Bronchial epithelial cell (primary cell): ENCODE measurements around the gene SLC23A3. TPM values are rescaled to one million over a fixed set of nuclear protein-coding genes. Genes with fewer than 3 reads are reported as not detected.
A peak's percentile ranks its signal among the peaks of the same experiment; 100 is the strongest.
"Not testable (repeated sequence)": the region's sequence is repeated elsewhere in the genome, so short reads cannot be mapped to it uniquely, and the experiment has no call there.

ENCODE experiments used
- DNase-seq: peaks from one replicate; pipeline ENCODE4 v3.0.0-alpha.2; 2010; ENCODE audit warnings: low read depth
- FAIRE-seq: peaks from 2 replicates; lab custom pipeline; 2011; peaks lifted over from hg19 to GRCh38; lab: Jason Lieb, UNC
- H3K27me3 ChIP-seq: 2 replicates; pipeline ENCODE4 v1.5.1; 2011; ENCODE audit warnings: low read length; ENCODE audit not compliant: control insufficient read depth, insufficient read depth
- H3K36me3 ChIP-seq: 2 replicates; pipeline ENCODE4 v1.5.1; 2011; ENCODE audit warnings: low read length; ENCODE audit not compliant: control insufficient read depth, insufficient read depth
- H3K4me3 ChIP-seq: 2 replicates; pipeline ENCODE4 v1.5.1; 2011; ENCODE audit warnings: mild to moderate bottlenecking, low read depth, low read length, control low read depth
- total RNA-seq: library from RNA; depleted of rRNA; stranded (reverse); fragments of >200 nt; gene quantifications from 2 replicates; pipeline ENCODE4 v1.2.1, GENCODE V29; 2014
- TF ChIP-seq, protein P1 (sequence below): IDR thresholded peaks from 2 replicates; pipeline ENCODE4 v1.5.1; 2011; ENCODE audit warnings: mild to moderate bottlenecking, moderate library complexity, low read length, control low read depth, inconsistent platforms; ENCODE audit not compliant: insufficient read depth, severe bottlenecking

Gene SLC23A3
- total RNA-seq, 1 donor from 2014 or later, result 1.3 TPM

DNA sequence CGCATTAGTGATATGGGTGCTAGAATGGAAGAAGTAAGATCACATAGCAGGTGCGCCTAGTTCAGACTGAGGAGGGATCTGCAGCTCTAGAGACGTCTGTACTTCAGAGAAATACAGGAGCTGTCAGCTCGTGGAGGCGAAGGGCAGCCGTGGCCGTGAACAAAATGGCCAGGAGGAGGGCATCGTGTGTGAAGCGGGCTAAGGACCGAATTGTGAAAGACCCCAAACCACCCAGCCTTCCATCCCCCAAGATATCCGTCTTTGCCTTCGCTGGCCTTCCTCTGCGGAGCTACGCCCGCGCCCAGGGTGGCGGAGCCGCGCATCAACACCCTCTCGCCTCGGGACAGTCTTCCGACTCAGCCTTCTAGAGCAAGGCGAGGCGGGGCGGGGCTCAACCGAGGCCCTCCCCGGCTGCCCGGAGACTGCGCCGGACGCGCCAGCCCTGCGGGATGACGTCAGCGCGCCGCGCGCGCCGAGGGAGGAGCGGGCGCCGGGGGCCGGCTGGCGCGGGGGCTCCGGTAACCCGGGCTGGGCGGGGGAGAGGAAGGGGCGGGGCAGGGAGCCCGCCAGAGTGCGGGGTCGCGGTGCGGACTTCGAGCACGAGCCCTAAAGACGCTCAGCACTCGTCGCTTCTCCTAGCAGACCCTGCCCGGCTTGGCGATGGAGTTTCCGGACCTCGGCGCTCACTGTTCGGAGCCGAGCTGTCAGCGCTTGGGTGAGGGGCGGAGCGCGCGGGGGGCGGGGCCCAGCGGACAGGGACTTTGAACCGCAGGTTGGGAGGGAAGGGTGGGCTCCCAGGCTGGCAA is 36.7 kb upstream of the SLC23A3 start, which contains the start of gene ZFAND2B:
TSS of gene ZFAND2B (plus strand) at position 455 of the 806 bp plus-strand sequence. CDS start at position 661, 206 bp downstream.
- peaks cover 16% of the 10 kb centered on the region for H3K36me3 ChIP-seq
- peak within 1 kb of the TSS; percentile 80 for H3K4me3 ChIP-seq
- TF ChIP-seq, protein P1, sequence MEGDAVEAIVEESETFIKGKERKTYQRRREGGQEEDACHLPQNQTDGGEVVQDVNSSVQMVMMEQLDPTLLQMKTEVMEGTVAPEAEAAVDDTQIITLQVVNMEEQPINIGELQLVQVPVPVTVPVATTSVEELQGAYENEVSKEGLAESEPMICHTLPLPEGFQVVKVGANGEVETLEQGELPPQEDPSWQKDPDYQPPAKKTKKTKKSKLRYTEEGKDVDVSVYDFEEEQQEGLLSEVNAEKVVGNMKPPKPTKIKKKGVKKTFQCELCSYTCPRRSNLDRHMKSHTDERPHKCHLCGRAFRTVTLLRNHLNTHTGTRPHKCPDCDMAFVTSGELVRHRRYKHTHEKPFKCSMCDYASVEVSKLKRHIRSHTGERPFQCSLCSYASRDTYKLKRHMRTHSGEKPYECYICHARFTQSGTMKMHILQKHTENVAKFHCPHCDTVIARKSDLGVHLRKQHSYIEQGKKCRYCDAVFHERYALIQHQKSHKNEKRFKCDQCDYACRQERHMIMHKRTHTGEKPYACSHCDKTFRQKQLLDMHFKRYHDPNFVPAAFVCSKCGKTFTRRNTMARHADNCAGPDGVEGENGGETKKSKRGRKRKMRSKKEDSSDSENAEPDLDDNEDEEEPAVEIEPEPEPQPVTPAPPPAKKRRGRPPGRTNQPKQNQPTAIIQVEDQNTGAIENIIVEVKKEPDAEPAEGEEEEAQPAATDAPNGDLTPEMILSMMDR, result peak; percentile 2
- peak; percentile 81 for DNase-seq
- no peaks in the 10 kb centered on the region for H3K27me3 ChIP-seq
- FAIRE-seq, result no peak

DNA sequence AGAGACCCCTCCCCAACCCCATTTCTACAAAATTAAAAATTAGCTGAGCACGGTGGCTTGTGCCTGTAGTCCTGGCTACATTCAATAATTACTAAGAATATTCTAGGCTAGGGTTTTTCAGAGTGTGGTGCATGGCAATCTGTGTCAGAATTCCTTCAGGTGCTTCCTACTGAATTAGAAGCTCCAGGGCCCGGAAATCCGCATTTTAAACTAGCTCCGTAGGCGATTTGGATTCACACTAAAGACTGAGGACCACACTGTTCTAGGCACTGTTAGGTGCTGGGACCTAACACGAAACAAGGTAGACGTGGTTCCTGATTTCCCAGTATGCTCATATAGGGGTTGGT is 36.1 kb upstream of the SLC23A3 start:
- Histone ChIP-seq H3K4me3 (peak overlapping the region; percentile 80), H3K27me3 (no peaks in the 10 kb centered on the region), H3K36me3 (peaks cover 13% of the 10 kb centered on the region)
- TF ChIP-seq, protein P1, result no peak
- DNase-seq (no peak), FAIRE-seq (no peak)

DNA sequence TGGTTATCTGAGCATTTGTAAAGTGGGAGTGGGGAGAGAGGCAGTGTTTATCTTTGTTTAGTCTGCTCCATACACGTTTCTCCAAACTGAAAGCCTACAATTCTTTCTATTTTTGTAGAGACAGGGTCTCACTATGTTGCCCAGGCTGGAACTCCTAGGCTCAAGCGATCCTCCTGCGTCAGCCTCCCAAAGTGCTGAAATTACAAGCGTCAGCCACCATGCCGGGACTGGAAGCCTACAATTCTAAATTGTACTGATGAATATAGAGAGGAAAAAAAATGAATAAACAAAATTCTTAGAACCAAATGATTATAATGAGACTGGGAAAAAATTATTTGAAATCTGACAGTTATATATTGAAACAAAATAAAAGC is 35.3 kb upstream of the SLC23A3 start:
- Histone ChIP-seq H3K36me3 (peaks cover 9% of the 10 kb centered on the region), H3K27me3 (no peaks in the 10 kb centered on the region), H3K4me3 (no peak overlapping the region)
- DNase-seq (no peak), FAIRE-seq (no peak)
- TF ChIP-seq, protein P1, result no peak

DNA sequence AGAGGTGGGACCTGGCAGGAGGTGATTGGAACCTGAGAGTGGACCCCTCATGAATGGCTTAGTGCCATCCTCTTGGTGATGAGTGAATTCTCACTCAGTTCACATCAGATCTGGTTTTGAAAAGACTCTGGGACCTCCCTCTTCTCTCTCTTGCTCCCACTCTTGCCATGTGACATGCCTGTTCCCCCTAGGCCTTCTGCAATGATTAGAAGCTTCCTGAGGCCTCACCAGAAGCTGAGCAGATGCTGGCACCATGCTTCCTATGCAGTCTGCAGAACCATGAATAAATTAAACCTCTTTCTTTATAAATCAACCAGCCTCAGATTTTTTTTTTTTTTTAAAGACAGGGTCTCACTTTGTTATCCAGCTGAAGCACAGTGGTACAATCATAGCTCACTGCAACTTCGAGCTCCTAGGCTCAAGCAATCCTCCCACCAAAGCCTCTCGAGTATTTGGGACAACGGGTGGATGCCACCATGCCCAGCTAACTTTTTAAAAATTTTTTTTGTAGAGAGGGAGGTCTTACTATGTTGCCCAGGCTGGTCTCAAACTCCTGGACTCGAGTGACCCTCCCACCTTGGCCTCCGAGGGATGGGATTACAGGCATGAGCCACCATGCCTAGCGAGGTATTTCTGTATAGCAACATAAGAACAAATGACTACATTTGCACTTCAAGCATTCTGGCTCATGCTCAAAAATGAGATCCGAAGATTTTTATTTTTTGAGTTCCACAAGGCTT is 34.8 kb upstream of the SLC23A3 start:
- DNase-seq (no peak), FAIRE-seq (no peak)
- H3K4me3 ChIP-seq, result no peak overlapping the region
- TF ChIP-seq, protein P1, result no peak
- H3K27me3 ChIP-seq, result no peaks in the 10 kb centered on the region
- H3K36me3 ChIP-seq, result peaks cover 6% of the 10 kb centered on the region

DNA sequence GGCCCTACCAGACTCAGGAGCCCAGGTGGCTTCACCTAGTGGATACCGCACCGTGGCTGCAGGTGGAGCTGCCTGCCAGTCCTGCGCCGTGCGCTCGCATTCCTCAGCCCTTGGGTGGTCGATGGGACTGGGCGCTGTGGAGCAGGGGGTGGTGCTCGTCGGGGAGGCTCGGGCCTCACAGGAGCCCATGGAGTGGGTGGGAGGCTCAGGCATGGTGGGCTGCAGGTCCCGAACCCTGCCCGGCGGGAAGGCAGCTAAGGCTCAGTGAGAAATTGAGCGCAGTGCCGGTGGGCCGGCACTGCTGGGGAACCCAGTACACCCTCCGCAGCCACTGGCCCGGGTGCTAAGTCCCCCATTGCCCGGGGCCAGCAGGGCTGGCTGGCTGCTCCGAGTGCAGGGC is 31.5 kb upstream of the SLC23A3 start:
- H3K36me3 ChIP-seq, DNase-seq, FAIRE-seq, H3K4me3 ChIP-seq, H3K27me3 ChIP-seq: not testable (repeated sequence)

- FAIRE-seq, H3K4me3 ChIP-seq, H3K27me3 ChIP-seq, DNase-seq, H3K36me3 ChIP-seq: not testable (repeated sequence)
Measured at GRCh38 chr2:219200502-219201326, 30.9 kb upstream of the SLC23A3 start.
